CD14-positive monocyte (primary cell): Measurements from ENCODE around the gene ROBO2. TPM values are rescaled to one million over a fixed set of nuclear protein-coding genes. Genes with fewer than 3 reads are reported as not detected.

Experiments
- DNase-seq, 3 donors: peaks; one replicate each; pipeline ENCODE4 v3.0.0-alpha.2; 2011 to 2022
- H2AFZ ChIP-seq: 2 replicates; pipeline ENCODE4 v1.6.0; 2012; ENCODE audit warnings: mild to moderate bottlenecking, low read depth, low read length, inconsistent platforms; ENCODE audit not compliant: insufficient read depth, poor library complexity, severe bottlenecking
- H3K27ac ChIP-seq, 2 donors: 1 replicate in 1 of 2; 2 replicates in 1 of 2; pipeline ENCODE4 v1.5.1; 2012 to 2013; ENCODE audit warnings: low read length in 2 of 2, control low read depth in 1 of 2, inconsistent platforms in 1 of 2, low read depth in 1 of 2, mild to moderate bottlenecking in 1 of 2
- H3K27me3 ChIP-seq, 2 donors: one replicate each; pipeline versions ENCODE4 v1.6.0 to v1.6.1; 2011 to 2013; ENCODE audit warnings: low read length in 2 of 2; ENCODE audit not compliant: control insufficient read depth in 2 of 2, insufficient read depth in 2 of 2
- H3K36me3 ChIP-seq, 2 donors: replicated peaks in 1 of 2; 1 replicate in 1 of 2; 2 replicates in 1 of 2; pipeline versions ENCODE4 v1.5.1 to v1.6.1; 2012 to 2013; ENCODE audit warnings: low read length in 2 of 2, control low read depth in 1 of 2, inconsistent platforms in 1 of 2, mild to moderate bottlenecking in 1 of 2; ENCODE audit not compliant: insufficient read depth in 2 of 2, control insufficient read depth in 1 of 2
- H3K4me1 ChIP-seq, 2 donors: 1 replicate in 1 of 2; 2 replicates in 1 of 2; pipeline versions ENCODE4 v1.5.1 to v1.6.1; 2012 to 2013; ENCODE audit warnings: low read length in 2 of 2, control low read depth in 1 of 2, inconsistent platforms in 1 of 2, mild to moderate bottlenecking in 1 of 2, moderate library complexity in 1 of 2; ENCODE audit not compliant: insufficient read depth in 2 of 2, control insufficient read depth in 1 of 2
- H3K4me2 ChIP-seq: replicated peaks from 2 replicates; pipeline ENCODE3; 2012; ENCODE audit warnings: low read length, moderate library complexity, mild to moderate bottlenecking; ENCODE audit not compliant: poor library complexity, severe bottlenecking; ENCODE audit errors: extremely low read depth
- H3K4me3 ChIP-seq, 3 experiments: fragments of 200-600 bp in 1 of 3; sonication (generic) in 1 of 3; replicated peaks in 1 of 3; 1 replicate in 2 of 3; 2 replicates in 1 of 3; pipeline ENCODE4 v1.5.1; 2011 to 2013; ENCODE audit warnings: low read length in 3 of 3, mild to moderate bottlenecking in 3 of 3, control low read depth in 2 of 3, low read depth in 2 of 3, inconsistent platforms in 1 of 3, moderate library complexity in 1 of 3
- H3K79me2 ChIP-seq: 2 replicates; pipeline ENCODE4 v1.6.0; 2012; ENCODE audit warnings: mild to moderate bottlenecking, control low read depth, inconsistent platforms, low read length, moderate library complexity; ENCODE audit not compliant: insufficient read depth
- H3K9ac ChIP-seq: 2 replicates; pipeline ENCODE4 v1.6.0; 2017; ENCODE audit warnings: low read length, mild to moderate bottlenecking; ENCODE audit not compliant: insufficient read depth, poor library complexity, severe bottlenecking
- H3K9me3 ChIP-seq, 2 donors: replicated peaks in 1 of 2; 1 replicate in 1 of 2; 2 replicates in 1 of 2; pipeline versions ENCODE4 v1.5.1 to v1.6.1; 2012 to 2013; ENCODE audit warnings: low read length in 2 of 2, control low read depth in 1 of 2; ENCODE audit not compliant: control insufficient read depth in 1 of 2, insufficient read depth in 1 of 2
- H4K20me1 ChIP-seq: 2 replicates; pipeline ENCODE4 v1.6.0; 2012; ENCODE audit warnings: mild to moderate bottlenecking, low read length, control low read depth, moderate library complexity; ENCODE audit not compliant: insufficient read depth
- H3K27ac Mint-ChIP-seq, 7 donors: one replicate each; pipeline ENCODE4 v1.8.0; 2020; ENCODE audit warnings: mild to moderate bottlenecking in 7 of 7, mixed read lengths in 7 of 7, moderate library complexity in 6 of 7, inconsistent platforms in 2 of 7
- H3K27me3 Mint-ChIP-seq, 3 donors: one replicate each; pipeline ENCODE4 v1.8.0; 2021 to 2022; ENCODE audit warnings: low read depth in 3 of 3, mild to moderate bottlenecking in 3 of 3, mixed read lengths in 3 of 3, moderate library complexity in 3 of 3, inconsistent platforms in 1 of 3
- H3K36me3 Mint-ChIP-seq, 2 donors: one replicate each; pipeline ENCODE4 v1.8.0; 2020; ENCODE audit warnings: mixed read lengths in 2 of 2, inconsistent platforms in 1 of 2, mild to moderate bottlenecking in 1 of 2
- H3K4me1 Mint-ChIP-seq: one replicate; pipeline ENCODE4 v1.8.0; 2020; ENCODE audit warnings: mild to moderate bottlenecking, mixed read lengths
- H3K4me3 Mint-ChIP-seq, 2 donors: one replicate each; pipeline ENCODE4 v1.8.0; 2020; ENCODE audit warnings: mild to moderate bottlenecking in 2 of 2, mixed read lengths in 2 of 2, moderate library complexity in 1 of 2
- H3K9me3 Mint-ChIP-seq, 7 donors: one replicate each; pipeline ENCODE4 v1.8.0; 2020 to 2022; ENCODE audit warnings: mixed read lengths in 7 of 7, mild to moderate bottlenecking in 6 of 7, moderate library complexity in 6 of 7, inconsistent platforms in 2 of 7
- WGBS: methylation state at CpG from one replicate; pipeline ENCODE4 v1.1.5; 2013; ENCODE audit warnings: missing lambda C conversion rate; ENCODE audit not compliant: insufficient coverage; 5-methylcytosine and 5-hydroxymethylcytosine counted together
- intact Hi-C, 2 donors: fragments of 100-400 bp; cut with micrococcal nuclease; formaldehyde crosslinking; loops; one replicate each; pipeline versions ENCODE4 v1.15.0 to v1.15.1; 2023
- polyA plus RNA-seq, 3 donors: library from polyadenylated mRNA; depleted of rRNA in 1 of 3; unstranded in 2 of 3; stranded (reverse) in 1 of 3; fragments of 300-500 nt in 2 of 3; fragments of >200 nt in 1 of 3; fragmentation: Illumina TruSeq in 2 of 3; gene quantifications; 1 replicate in 2 of 3; 2 replicates in 1 of 3; pipeline ENCODE4 v1.2.3, GENCODE V29; 2012 to 2021
- TF ChIP-seq, protein P1 (sequence below): fragments of 200-600 bp; IDR thresholded peaks from one replicate; pipeline ENCODE4 v1.8.0; 2022; ENCODE audit warnings: antibody characterized with exemption, mild to moderate bottlenecking

ROBO2 gene
- polyA plus RNA-seq, 3 donors, result not detected

DNA sequence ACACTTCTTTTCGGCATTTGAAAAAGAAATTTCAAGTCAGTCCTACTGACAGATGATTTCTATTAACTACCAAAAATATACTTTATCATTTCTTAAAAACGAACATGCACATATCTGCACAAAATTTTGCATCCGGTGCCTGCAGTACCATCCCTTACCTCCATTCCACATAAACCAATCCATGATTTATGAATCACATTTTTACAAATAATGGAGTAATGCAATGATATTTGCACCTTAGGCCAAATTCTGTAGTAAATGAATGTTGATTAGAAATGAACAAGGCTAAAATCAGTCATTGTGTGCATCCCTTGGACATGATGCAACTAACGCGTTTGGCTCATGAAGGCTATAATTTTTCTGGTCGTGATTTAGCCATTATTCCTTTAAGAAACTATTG is 46.5 kb downstream of the ROBO2 start:
- intact Hi-C loops, result no loop called here
- Histone ChIP-seq H3K4me3 (no peak overlapping the region), H2AFZ (no peak overlapping the region), H3K9me3 (no peaks in the 10 kb centered on the region), H3K36me3 (no peaks in the 10 kb centered on the region), H3K27me3 (no peaks in the 10 kb centered on the region), H3K27ac (no peak overlapping the region), H3K9ac (no peak overlapping the region), H3K4me2 (no peak overlapping the region), H3K79me2 (no peaks in the 10 kb centered on the region), H3K4me1 (no peaks in the 10 kb centered on the region), H4K20me1 (no peaks in the 10 kb centered on the region)
- no peak overlapping the region for H3K27ac Mint-ChIP-seq
- H3K36me3 Mint-ChIP-seq, result no peaks in the 10 kb centered on the region
- no peaks in the 10 kb centered on the region for H3K27me3 Mint-ChIP-seq
- H3K4me3 Mint-ChIP-seq, result no peak overlapping the region
- no peaks in the 10 kb centered on the region for H3K4me1 Mint-ChIP-seq
- no peaks in the 10 kb centered on the region for H3K9me3 Mint-ChIP-seq
- TF ChIP-seq, protein P1, sequence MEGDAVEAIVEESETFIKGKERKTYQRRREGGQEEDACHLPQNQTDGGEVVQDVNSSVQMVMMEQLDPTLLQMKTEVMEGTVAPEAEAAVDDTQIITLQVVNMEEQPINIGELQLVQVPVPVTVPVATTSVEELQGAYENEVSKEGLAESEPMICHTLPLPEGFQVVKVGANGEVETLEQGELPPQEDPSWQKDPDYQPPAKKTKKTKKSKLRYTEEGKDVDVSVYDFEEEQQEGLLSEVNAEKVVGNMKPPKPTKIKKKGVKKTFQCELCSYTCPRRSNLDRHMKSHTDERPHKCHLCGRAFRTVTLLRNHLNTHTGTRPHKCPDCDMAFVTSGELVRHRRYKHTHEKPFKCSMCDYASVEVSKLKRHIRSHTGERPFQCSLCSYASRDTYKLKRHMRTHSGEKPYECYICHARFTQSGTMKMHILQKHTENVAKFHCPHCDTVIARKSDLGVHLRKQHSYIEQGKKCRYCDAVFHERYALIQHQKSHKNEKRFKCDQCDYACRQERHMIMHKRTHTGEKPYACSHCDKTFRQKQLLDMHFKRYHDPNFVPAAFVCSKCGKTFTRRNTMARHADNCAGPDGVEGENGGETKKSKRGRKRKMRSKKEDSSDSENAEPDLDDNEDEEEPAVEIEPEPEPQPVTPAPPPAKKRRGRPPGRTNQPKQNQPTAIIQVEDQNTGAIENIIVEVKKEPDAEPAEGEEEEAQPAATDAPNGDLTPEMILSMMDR, result no peak
- WGBS, result no CpG with 5 or more reads among the region's 6 CpGs
- no peak for DNase-seq

DNA sequence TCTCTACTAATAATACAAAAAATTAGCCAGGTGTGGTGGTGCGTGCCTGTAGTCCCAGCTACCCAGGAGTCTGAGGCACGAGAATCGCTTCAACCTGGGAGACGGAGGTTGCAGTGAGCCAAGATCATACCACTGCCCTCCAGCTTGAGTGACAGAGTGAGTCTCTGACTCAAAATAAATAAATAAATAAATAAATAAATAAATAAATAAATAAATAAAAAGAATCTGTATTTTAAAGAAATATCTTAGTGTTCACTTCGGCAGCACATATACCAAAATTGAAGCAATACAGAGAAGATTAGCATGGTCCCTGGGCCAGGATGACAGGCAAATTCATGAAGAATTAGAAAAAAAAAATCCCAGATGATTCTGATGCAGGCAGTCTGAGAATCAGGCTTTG is 51.9 kb downstream of the ROBO2 start:
- Histone ChIP-seq H3K27ac (no peak overlapping the region), H3K9me3 (no peaks in the 10 kb centered on the region), H2AFZ (no peak overlapping the region), H3K4me1 (no peaks in the 10 kb centered on the region), H3K27me3 (no peaks in the 10 kb centered on the region), H4K20me1 (no peaks in the 10 kb centered on the region), H3K4me3 (no peak overlapping the region), H3K4me2 (no peak overlapping the region), H3K36me3 (no peaks in the 10 kb centered on the region), H3K79me2 (no peaks in the 10 kb centered on the region), H3K9ac (no peak overlapping the region)
- intact Hi-C loops, result no loop called here
- Mint-ChIP-seq H3K4me3 (no peak overlapping the region), H3K27ac (no peak overlapping the region), H3K4me1 (no peaks in the 10 kb centered on the region), H3K27me3 (no peaks in the 10 kb centered on the region), H3K36me3 (no peaks in the 10 kb centered on the region), H3K9me3 (peaks cover 0 to 2% (median 0%) of the 10 kb centered on the region in 7 donors)
- TF ChIP-seq, protein P1, result no peak
- WGBS, result 100% methylated on average over 2 of the region's 5 CpGs
- DNase-seq, result no peak
